Astrocyte (in vitro differentiated cells and primary cell): ENCODE measurements around the gene SLC25A22. TPM values are rescaled to one million over a fixed set of nuclear protein-coding genes. Genes with fewer than 3 reads are reported as not detected.

Experiments used
- DNase-seq: peaks from one replicate; pipeline ENCODE4 v3.0.0-alpha.2; 2010; ENCODE audit warnings: low read depth
- FAIRE-seq: peaks from 2 replicates; lab custom pipeline; 2011; peaks lifted over from hg19 to GRCh38; lab: Jason Lieb, UNC
- H2AFZ ChIP-seq: 2 replicates; pipeline ENCODE4 v1.6.0; 2012; ENCODE audit warnings: low read depth, low read length, inconsistent platforms
- H3K27ac ChIP-seq: 2 replicates; pipeline ENCODE4 v1.5.1; 2011; ENCODE audit warnings: low read depth, low read length, inconsistent platforms
- H3K27me3 ChIP-seq: 2 replicates; pipeline ENCODE4 v1.6.0; 2011; ENCODE audit warnings: low read length, inconsistent platforms; ENCODE audit not compliant: insufficient read depth
- H3K36me3 ChIP-seq: 2 replicates; pipeline ENCODE4 v1.5.1; 2011; ENCODE audit warnings: low read length, inconsistent platforms; ENCODE audit not compliant: insufficient read depth
- H3K4me1 ChIP-seq: 2 replicates; pipeline ENCODE4 v1.5.1; 2011; ENCODE audit warnings: low read length, inconsistent platforms; ENCODE audit not compliant: insufficient read depth
- H3K4me2 ChIP-seq: 2 replicates; pipeline ENCODE4 v1.6.0; 2012; ENCODE audit warnings: low read length, inconsistent platforms
- H3K4me3 ChIP-seq: 2 replicates; pipeline ENCODE4 v1.5.1; 2011; ENCODE audit warnings: low read depth, mild to moderate bottlenecking, low read length, inconsistent platforms; ENCODE audit not compliant: insufficient read depth
- H3K79me2 ChIP-seq: 2 replicates; pipeline ENCODE4 v1.6.0; 2012; ENCODE audit warnings: mild to moderate bottlenecking, low read length, inconsistent platforms; ENCODE audit not compliant: insufficient read depth
- H3K9ac ChIP-seq: 2 replicates; pipeline ENCODE4 v1.6.0; 2012; ENCODE audit warnings: mild to moderate bottlenecking, low read length, inconsistent platforms
- H3K9me3 ChIP-seq: 2 replicates; pipeline ENCODE4 v1.5.1; 2012; ENCODE audit warnings: low read depth, mild to moderate bottlenecking, low read length, inconsistent platforms; ENCODE audit not compliant: insufficient read depth
- H4K20me1 ChIP-seq: 2 replicates; pipeline ENCODE4 v1.6.0; 2012; ENCODE audit warnings: low read length, inconsistent platforms; ENCODE audit not compliant: insufficient read depth
- H3K27ac Mint-ChIP-seq: one replicate; pipeline ENCODE4 v1.8.0; 2021; ENCODE audit warnings: mild to moderate bottlenecking, mixed read lengths; ENCODE audit not compliant: unreplicated experiment
- H3K27me3 Mint-ChIP-seq: one replicate; pipeline ENCODE4 v1.8.0; 2021; ENCODE audit warnings: low read depth, mixed read lengths; ENCODE audit not compliant: unreplicated experiment
- H3K36me3 Mint-ChIP-seq: one replicate; pipeline ENCODE4 v1.8.0; 2021; ENCODE audit warnings: low read depth, mixed read lengths; ENCODE audit not compliant: unreplicated experiment
- H3K4me1 Mint-ChIP-seq: one replicate; pipeline ENCODE4 v1.8.0; 2021; ENCODE audit warnings: low read depth, mixed read lengths; ENCODE audit not compliant: unreplicated experiment
- H3K4me3 Mint-ChIP-seq: one replicate; pipeline ENCODE4 v1.8.0; 2021; ENCODE audit warnings: mild to moderate bottlenecking, moderate library complexity, mixed read lengths; ENCODE audit not compliant: unreplicated experiment
- H3K9me3 Mint-ChIP-seq: one replicate; pipeline ENCODE4 v1.8.0; 2021; ENCODE audit warnings: mild to moderate bottlenecking, mixed read lengths; ENCODE audit not compliant: unreplicated experiment
- CTCF ChIP-seq: IDR thresholded peaks from 2 replicates; pipeline ENCODE4 v1.5.1; 2011; ENCODE audit warnings: low read depth, mild to moderate bottlenecking, inconsistent platforms, low read length, moderate library complexity; ENCODE audit not compliant: insufficient read depth
- EZH2 ChIP-seq: IDR thresholded peaks from 2 replicates; pipeline ENCODE4 v1.6.1; 2012; ENCODE audit warnings: mild to moderate bottlenecking, low read length, inconsistent platforms; ENCODE audit not compliant: insufficient read depth
- total RNA-seq: library from RNA; stranded (reverse); gene quantifications from 2 replicates; pipeline ENCODE4 v1.2.1, GENCODE V29; 2021

Gene SLC25A22
- total RNA-seq, 1 donor from 2014 or later, result 21.4 TPM

GRCh38 chr11:763549-764321, 34.3 kb downstream of the SLC25A22 start:
- TF ChIP-seq CTCF, result no peak
- no peak for TF ChIP-seq EZH2
- H3K4me3 Mint-ChIP-seq, result no peak overlapping the region
- peak overlapping the region; percentile 58 for H3K27ac Mint-ChIP-seq
- DNase-seq (no peak), FAIRE-seq (no peak)
- peaks cover 10% of the 10 kb centered on the region for H3K36me3 Mint-ChIP-seq
- H3K9me3 Mint-ChIP-seq, result no peaks in the 10 kb centered on the region
- Histone ChIP-seq H4K20me1 (peaks cover 56% of the 10 kb centered on the region), H3K9ac (no peak overlapping the region), H3K27ac (no peak overlapping the region), H3K9me3 (no peaks in the 10 kb centered on the region), H3K79me2 (no peaks in the 10 kb centered on the region), H2AFZ (no peak overlapping the region), H3K36me3 (peaks cover 24% of the 10 kb centered on the region), H3K4me1 (peaks cover 7% of the 10 kb centered on the region), H3K4me3 (no peak overlapping the region), H3K27me3 (no peaks in the 10 kb centered on the region), H3K4me2 (no peak overlapping the region)
- peaks cover 9% of the 10 kb centered on the region for H3K4me1 Mint-ChIP-seq
- no peaks in the 10 kb centered on the region for H3K27me3 Mint-ChIP-seq

DNA sequence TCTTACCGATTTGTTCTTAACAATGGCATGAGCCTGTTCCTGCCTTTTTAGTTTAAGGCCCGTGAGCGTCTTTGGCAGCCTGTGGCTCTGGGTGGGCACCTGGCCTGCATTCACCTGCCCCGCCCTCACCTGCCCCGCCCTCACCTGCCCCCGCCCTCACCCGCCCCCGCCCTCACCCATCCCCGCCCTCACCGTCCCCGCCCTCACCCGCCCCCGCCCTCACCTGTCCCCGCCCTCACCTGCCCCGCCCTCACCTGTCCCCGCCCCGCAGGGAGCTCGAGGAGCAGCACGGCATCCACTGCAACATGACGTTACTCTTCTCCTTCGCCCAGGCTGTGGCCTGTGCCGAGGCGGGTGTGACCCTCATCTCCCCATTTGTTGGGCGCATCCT, 35.0 kb downstream of the SLC25A22 start:
- no peak for DNase-seq
- no peak overlapping the region for H3K9ac ChIP-seq
- no peak overlapping the region for H3K27ac ChIP-seq
- FAIRE-seq, result no peak
- H3K9me3 ChIP-seq, result no peaks in the 10 kb centered on the region
- Mint-ChIP-seq H3K36me3 (peaks cover 10% of the 10 kb centered on the region), H3K27ac (peak overlapping the region; percentile 58), H3K4me1 (peaks cover 9% of the 10 kb centered on the region), H3K4me3 (no peak overlapping the region), H3K9me3 (no peaks in the 10 kb centered on the region), H3K27me3 (no peaks in the 10 kb centered on the region)
- TF ChIP-seq CTCF (no peak), EZH2 (no peak)
- no peak overlapping the region for H3K4me3 ChIP-seq
- H3K4me2 ChIP-seq, result no peak overlapping the region
- no peaks in the 10 kb centered on the region for H3K79me2 ChIP-seq
- peaks cover 24% of the 10 kb centered on the region for H3K36me3 ChIP-seq
- H4K20me1 ChIP-seq, result peaks cover 56% of the 10 kb centered on the region
- H2AFZ ChIP-seq, result no peak overlapping the region
- no peaks in the 10 kb centered on the region for H3K27me3 ChIP-seq
- H3K4me1 ChIP-seq, result peaks cover 7% of the 10 kb centered on the region
